Measurements from ENCODE around the gene EPB41L5.

Gene EPB41L5

GRCh38 chr2:120220756-120221155, 207.9 kb downstream of the EPB41L5 start:
- H3K4me1 ChIP-seq (ENCODE audit: control insufficient read depth, insufficient read depth, low read length): peaks cover 10% of the 10 kb centered on the region
- H3K9ac ChIP-seq (ENCODE audit: low read length): no peak overlapping the region
- no peaks in the 10 kb centered on the region for H3K27me3 ChIP-seq (ENCODE audit: control insufficient read depth, insufficient read depth, low read length)
- H3K4me3 ChIP-seq (ENCODE audit: low read length): no peak overlapping the region
- H3K36me3 ChIP-seq (ENCODE audit: control insufficient read depth, insufficient read depth, low read length): no peaks in the 10 kb centered on the region
- H3K27ac ChIP-seq (ENCODE audit: low read depth, low read length): no peak overlapping the region

- no peak overlapping the region for H3K27ac ChIP-seq (ENCODE audit: low read depth, low read length)
- H3K27me3 ChIP-seq (ENCODE audit: control insufficient read depth, insufficient read depth, low read length): no peaks in the 10 kb centered on the region
- H3K9ac ChIP-seq (ENCODE audit: low read length): no peak overlapping the region
- H3K4me3 ChIP-seq (ENCODE audit: low read length): no peak overlapping the region
- H3K4me1 ChIP-seq (ENCODE audit: control insufficient read depth, insufficient read depth, low read length): peaks cover 10% of the 10 kb centered on the region
- H3K36me3 ChIP-seq (ENCODE audit: control insufficient read depth, insufficient read depth, low read length): no peaks in the 10 kb centered on the region
Observed at GRCh38 chr2:120221616-120222015, 208.7 kb downstream of the EPB41L5 start.

GRCh38 chr2:120222186-120223033, 209.5 kb downstream of the EPB41L5 start:
- H3K27ac ChIP-seq (ENCODE audit: low read depth, low read length): peak overlapping the region; percentile 93
- no peaks in the 10 kb centered on the region for H3K36me3 ChIP-seq (ENCODE audit: control insufficient read depth, insufficient read depth, low read length)
- H3K27me3 ChIP-seq (ENCODE audit: control insufficient read depth, insufficient read depth, low read length): no peaks in the 10 kb centered on the region
- peaks cover 10% of the 10 kb centered on the region for H3K4me1 ChIP-seq (ENCODE audit: control insufficient read depth, insufficient read depth, low read length)
- peak overlapping the region; percentile 72 for H3K4me3 ChIP-seq (ENCODE audit: low read length)
- peak overlapping the region; percentile 16 for H3K9ac ChIP-seq (ENCODE audit: low read length)

GRCh38 chr2:120223034-120223912, 210.4 kb downstream of the EPB41L5 start, which contains the start of gene TMEM185B:
TSS of gene TMEM185B (minus strand) at chr2:120223400. CDS start at chr2:120222976, 424 bp downstream.
- Histone ChIP-seq H3K9ac (ENCODE audit: low read length) (peak within 1 kb of the TSS; percentile 64), H3K4me3 (ENCODE audit: low read length) (peak within 1 kb of the TSS; percentile 75), H3K4me1 (ENCODE audit: control insufficient read depth, insufficient read depth, low read length) (peaks cover 12% of the 10 kb centered on the region), H3K36me3 (ENCODE audit: control insufficient read depth, insufficient read depth, low read length) (no peaks in the 10 kb centered on the region), H3K27me3 (ENCODE audit: control insufficient read depth, insufficient read depth, low read length) (no peaks in the 10 kb centered on the region), H3K27ac (ENCODE audit: low read depth, low read length) (peak within 1 kb of the TSS; percentile 93)

- no peaks in the 10 kb centered on the region for H3K36me3 ChIP-seq (ENCODE audit: control insufficient read depth, insufficient read depth, low read length)
- peak overlapping the region; percentile 75 for H3K4me3 ChIP-seq (ENCODE audit: low read length)
- H3K4me1 ChIP-seq (ENCODE audit: control insufficient read depth, insufficient read depth, low read length): peaks cover 16% of the 10 kb centered on the region
- no peaks in the 10 kb centered on the region for H3K27me3 ChIP-seq (ENCODE audit: control insufficient read depth, insufficient read depth, low read length)
- no peak overlapping the region for H3K9ac ChIP-seq (ENCODE audit: low read length)
- H3K27ac ChIP-seq (ENCODE audit: low read depth, low read length): no peak overlapping the region
Observed at GRCh38 chr2:120224256-120224655, 211.4 kb downstream of the EPB41L5 start.

GRCh38 chr2:120224735-120225548, 212.1 kb downstream of the EPB41L5 start:
- H3K9ac ChIP-seq (ENCODE audit: low read length): no peak overlapping the region

GRCh38 chr2:120225549-120226065, 212.7 kb downstream of the EPB41L5 start:
- no peaks in the 10 kb centered on the region for H3K36me3 ChIP-seq (ENCODE audit: control insufficient read depth, insufficient read depth, low read length)
- H3K4me1 ChIP-seq (ENCODE audit: control insufficient read depth, insufficient read depth, low read length): peaks cover 16% of the 10 kb centered on the region
- no peak overlapping the region for H3K9ac ChIP-seq (ENCODE audit: low read length)
- H3K4me3 ChIP-seq (ENCODE audit: low read length): no peak overlapping the region
- H3K27me3 ChIP-seq (ENCODE audit: control insufficient read depth, insufficient read depth, low read length): no peaks in the 10 kb centered on the region
- H3K27ac ChIP-seq (ENCODE audit: low read depth, low read length): no peak overlapping the region

More at GRCh38 chr2:120224735-120225548, 212.1 kb downstream of the EPB41L5 start:
- no peaks in the 10 kb centered on the region for H3K36me3 ChIP-seq (ENCODE audit: control insufficient read depth, insufficient read depth, low read length)
- H3K4me3 ChIP-seq (ENCODE audit: low read length): no peak overlapping the region
- H3K27ac ChIP-seq (ENCODE audit: low read depth, low read length): no peak overlapping the region
- no peaks in the 10 kb centered on the region for H3K27me3 ChIP-seq (ENCODE audit: control insufficient read depth, insufficient read depth, low read length)
- H3K4me1 ChIP-seq (ENCODE audit: control insufficient read depth, insufficient read depth, low read length): peaks cover 16% of the 10 kb centered on the region

- no peak overlapping the region for H3K9ac ChIP-seq (ENCODE audit: low read length)
- H3K4me1 ChIP-seq (ENCODE audit: control insufficient read depth, insufficient read depth, low read length): peaks cover 16% of the 10 kb centered on the region
- H3K36me3 ChIP-seq (ENCODE audit: control insufficient read depth, insufficient read depth, low read length): no peaks in the 10 kb centered on the region
- H3K27me3 ChIP-seq (ENCODE audit: control insufficient read depth, insufficient read depth, low read length): no peaks in the 10 kb centered on the region
- no peak overlapping the region for H3K4me3 ChIP-seq (ENCODE audit: low read length)
- H3K27ac ChIP-seq (ENCODE audit: low read depth, low read length): no peak overlapping the region
Observed at GRCh38 chr2:120226316-120226715, 213.4 kb downstream of the EPB41L5 start.

- Histone ChIP-seq H3K36me3 (ENCODE audit: control insufficient read depth, insufficient read depth, low read length) (no peaks in the 10 kb centered on the region), H3K27me3 (ENCODE audit: control insufficient read depth, insufficient read depth, low read length) (no peaks in the 10 kb centered on the region), H3K4me1 (ENCODE audit: control insufficient read depth, insufficient read depth, low read length) (peaks cover 15% of the 10 kb centered on the region), H3K4me3 (ENCODE audit: low read length) (no peak overlapping the region), H3K27ac (ENCODE audit: low read depth, low read length) (no peak overlapping the region), H3K9ac (ENCODE audit: low read length) (no peak overlapping the region)
Observed at GRCh38 chr2:120227111-120227991, 214.5 kb downstream of the EPB41L5 start.

- Histone ChIP-seq H3K9ac (ENCODE audit: low read length) (no peak overlapping the region), H3K27ac (ENCODE audit: low read depth, low read length) (peak overlapping the region; percentile 15), H3K4me1 (ENCODE audit: control insufficient read depth, insufficient read depth, low read length) (peaks cover 11% of the 10 kb centered on the region), H3K27me3 (ENCODE audit: control insufficient read depth, insufficient read depth, low read length) (no peaks in the 10 kb centered on the region), H3K36me3 (ENCODE audit: control insufficient read depth, insufficient read depth, low read length) (no peaks in the 10 kb centered on the region), H3K4me3 (ENCODE audit: low read length) (no peak overlapping the region)
Observed at GRCh38 chr2:120228503-120228902, 215.6 kb downstream of the EPB41L5 start.

Measured in rectal smooth muscle tissue (tissue), 1 donor.